Esophagus muscularis mucosa (tissue), 3 donors: ENCODE data around the gene ENDOU.

Experiments used
- CTCF ChIP-seq, 3 experiments: fragments of 200-600 bp in 2 of 3; fragments of 450-650 bp in 1 of 3; sonication (generic) in 2 of 3; IDR thresholded peaks; one replicate each; pipeline ENCODE4 v1.5.1; 2017 to 2019; ENCODE audit warnings: antibody characterized with exemption in 3 of 3, mild to moderate bottlenecking in 2 of 3, moderate library complexity in 1 of 3
- POLR2A ChIP-seq: fragments of 450-650 bp; IDR thresholded peaks from one replicate; pipeline ENCODE4 v1.6.1; 2017; ENCODE audit warnings: antibody characterized with exemption, moderate library complexity, mild to moderate bottlenecking, low read depth
- POLR2AphosphoS5 ChIP-seq, 2 donors: sonication (generic); formaldehyde crosslinking; IDR thresholded peaks; one replicate each; pipeline ENCODE4 v1.6.1; 2017; ENCODE audit warnings: antibody characterized with exemption in 2 of 2

GRCh38 chr12:47774663-47775062 is 49.4 kb upstream of the ENDOU start:
- TF ChIP-seq CTCF (IDR thresholded peaks at IDR 0.05) (no peak), POLR2A (no peak), POLR2AphosphoS5 (IDR thresholded peaks at IDR 0.05) (no peak)
